HG03175 (cell line): ENCODE measurements around the gene KRT4.

ENCODE experiments used
- ATAC-seq: cut with Tn5 transposase; IDR thresholded peaks from one replicate; pipeline ENCODE4 v1.9.1; 2021; ENCODE audit warnings: mild to moderate bottlenecking, moderate library complexity; ENCODE audit not compliant: unreplicated experiment

KRT4 gene

GRCh38 chr12:52794479-52795331 is 19.2 kb downstream of the KRT4 start:
- no peak for ATAC-seq

DNA sequence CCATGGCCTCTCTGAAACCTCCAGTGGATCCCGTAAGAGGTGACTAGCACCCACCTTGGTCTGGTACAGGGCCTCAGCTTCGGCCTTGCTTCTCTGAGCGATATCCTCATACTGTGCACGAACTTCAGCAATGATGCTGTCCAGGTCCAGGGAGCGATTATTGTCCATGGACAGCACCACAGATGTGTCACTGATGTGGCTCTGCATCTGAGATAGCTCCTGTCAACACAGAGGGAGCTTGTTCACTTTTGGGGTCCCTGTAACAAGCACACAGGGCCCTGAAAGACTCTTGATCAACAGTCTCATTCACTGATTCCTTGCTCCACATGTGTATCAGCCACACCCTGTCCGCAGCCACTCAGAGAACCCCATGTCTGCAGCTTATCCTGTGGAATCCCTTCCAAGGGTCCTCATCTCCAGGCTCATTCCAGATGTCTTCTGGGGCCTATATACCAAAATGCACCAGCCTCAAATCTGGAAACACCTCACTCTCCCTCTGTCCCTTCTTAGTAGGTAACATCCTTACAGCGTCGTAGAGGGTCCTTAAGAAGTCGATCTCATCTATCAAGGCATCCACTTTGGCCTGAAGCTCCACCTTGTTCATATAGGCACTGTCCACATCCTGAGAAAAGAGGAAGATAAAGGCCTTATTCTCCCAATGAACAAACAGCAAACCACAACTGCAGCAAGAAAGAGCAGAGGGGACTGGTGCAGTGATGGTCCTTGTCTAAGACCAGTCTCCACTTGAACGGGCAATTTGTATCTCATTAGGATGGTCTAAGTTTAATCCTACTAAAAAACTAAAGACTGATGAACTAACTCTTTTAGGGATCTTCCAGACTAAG is 21.5 kb downstream of the KRT4 start:
- ATAC-seq = no peak

DNA sequence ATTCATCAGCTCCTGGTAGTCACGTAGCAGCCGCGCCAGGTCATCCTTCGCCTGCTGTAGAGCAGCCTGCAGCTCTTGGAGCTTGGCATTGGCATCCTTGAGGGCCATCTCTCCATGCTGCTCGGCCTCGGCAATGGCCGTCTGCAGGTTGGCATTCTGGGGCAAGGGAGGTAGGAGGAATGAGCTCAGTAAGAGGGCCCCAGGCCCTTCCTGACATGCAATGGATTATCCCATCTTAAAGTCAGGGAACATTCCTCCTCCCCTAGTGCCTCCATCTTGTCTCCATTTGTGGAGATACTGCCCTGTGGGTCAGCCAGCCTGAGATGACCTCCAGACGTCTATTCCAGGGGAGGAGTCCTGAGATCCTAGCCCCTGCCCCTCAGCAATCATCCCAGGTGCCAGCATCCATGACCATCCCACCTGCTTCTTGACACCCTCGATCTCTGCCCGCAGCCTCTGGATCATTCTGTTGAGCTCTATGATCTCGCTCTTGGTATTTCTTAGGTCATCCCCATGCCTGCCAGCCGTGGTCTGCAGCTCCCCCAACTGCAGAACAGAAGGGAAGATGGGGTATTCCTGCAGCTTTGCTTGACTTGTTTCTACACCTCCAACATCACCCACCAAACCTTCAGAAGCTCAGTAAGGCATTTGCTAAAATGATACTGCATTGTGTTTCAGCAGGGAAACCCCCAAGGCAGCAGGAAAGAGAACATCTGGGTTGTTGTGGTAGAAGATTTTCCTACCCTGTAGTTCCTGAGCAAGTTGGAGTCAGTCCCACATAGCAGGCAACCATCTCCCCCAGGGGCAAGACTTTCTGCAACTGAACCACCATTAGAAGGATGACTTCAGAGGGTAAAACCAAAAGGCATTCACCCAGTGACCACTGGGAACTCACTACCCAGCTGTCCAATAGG is 22.4 kb downstream of the KRT4 start:
- ATAC-seq = no peak

- ATAC-seq = no peak
Observed at GRCh38 chr12:52790427-52791270, 23.3 kb downstream of the KRT4 start.

DNA sequence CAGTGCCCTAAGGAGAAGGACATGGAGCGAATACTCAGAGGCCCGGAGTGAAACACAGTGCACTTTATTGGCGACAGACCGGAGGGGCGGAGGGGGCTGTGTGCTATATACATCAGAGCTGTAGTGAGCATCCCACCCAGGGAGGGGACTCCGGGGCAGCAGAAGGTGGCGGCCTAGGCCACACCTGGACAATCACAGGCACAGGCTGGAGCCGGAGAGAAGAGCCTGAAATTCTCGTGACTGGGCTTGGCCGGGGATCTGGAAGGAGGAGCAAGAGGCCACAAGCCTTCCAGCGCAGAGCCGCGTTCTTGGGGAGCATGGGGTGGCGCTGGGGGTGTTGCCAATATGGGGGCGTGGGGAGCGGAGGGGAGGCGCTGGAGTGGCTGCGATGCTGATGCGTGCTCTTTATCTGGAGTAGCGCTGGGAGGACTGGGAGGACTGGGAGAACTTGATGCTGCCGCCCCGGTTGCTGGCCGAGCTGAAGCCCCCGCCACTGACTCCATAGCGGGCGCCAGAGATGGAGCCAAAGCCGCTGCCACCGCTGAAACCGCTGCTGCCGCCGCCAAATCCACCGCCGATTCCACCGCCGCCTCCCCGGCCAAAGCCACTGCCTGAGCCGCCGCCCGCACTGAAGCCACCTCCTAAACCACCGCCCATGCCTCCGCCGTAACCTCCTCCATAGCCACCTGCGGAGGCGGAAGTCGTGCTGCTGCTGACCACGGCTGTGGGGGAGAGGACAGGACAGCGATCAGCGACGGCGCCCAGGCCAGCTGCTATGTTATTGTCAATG is 24.1 kb downstream of the KRT4 start:
- no peak for ATAC-seq

DNA sequence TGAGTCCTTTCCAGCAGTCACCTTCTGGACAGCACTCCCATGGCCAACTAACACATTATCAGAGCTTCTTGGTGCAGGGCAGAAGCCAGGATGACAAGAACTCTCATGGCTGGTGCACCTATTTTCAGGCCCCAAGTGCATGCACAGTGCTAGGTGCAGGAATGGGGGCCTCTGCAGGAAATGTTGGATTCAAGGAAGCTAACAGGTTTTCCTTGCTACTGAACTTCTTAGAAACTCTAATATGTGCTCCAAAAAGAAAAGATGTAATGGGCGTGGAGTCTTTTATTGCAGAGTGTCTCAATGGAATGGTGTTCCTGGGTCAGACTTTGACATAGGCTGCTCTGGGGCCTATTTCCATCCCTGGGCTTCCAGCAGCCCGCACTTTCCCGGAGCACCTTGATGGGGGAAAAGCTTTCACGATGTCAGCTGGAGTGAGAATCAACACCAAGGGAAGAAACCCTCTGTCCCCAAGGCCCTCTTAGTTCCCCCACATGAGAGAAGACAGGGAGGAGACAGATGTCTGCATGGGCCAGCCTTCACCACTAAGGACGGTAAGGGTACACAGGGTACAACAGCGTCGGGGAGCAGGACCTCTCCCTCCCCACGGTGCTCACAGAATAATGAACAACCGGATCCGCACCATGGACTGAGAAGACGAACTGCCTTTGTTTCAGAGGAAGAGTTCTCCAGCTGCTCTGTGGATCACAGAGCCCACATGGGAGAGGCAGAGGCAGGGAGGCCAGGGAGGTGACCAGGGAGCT is 24.9 kb downstream of the KRT4 start:
- no peak for ATAC-seq

GRCh38 chr12:52788192-52788875 is 25.6 kb downstream of the KRT4 start:
- no peak for ATAC-seq

- no peak for ATAC-seq
Observed at GRCh38 chr12:52787324-52788191, 26.4 kb downstream of the KRT4 start.

- ATAC-seq = no peak
Observed at GRCh38 chr12:52784909-52785308, 29.0 kb downstream of the KRT4 start.

GRCh38 chr12:52783563-52784316 is 30.2 kb downstream of the KRT4 start:
- no peak for ATAC-seq

DNA sequence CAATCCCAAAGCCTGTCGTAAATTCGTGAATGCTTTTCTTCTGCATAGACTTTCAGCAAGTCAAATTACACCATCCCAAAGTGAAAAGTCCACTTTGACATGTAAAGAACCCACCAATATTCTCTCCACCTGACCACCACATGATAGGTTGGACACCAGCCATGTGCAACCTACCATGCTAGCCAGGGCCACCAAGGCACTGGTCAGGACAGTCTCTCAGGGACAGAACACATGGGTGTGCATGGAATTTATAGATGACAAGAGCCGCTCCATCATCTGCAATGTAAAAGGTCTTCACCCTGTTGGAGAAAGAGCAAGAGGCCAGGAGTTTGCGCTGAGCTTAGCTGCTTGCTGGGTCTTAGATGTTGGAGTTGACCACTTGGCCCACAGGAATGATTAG is 31.4 kb downstream of the KRT4 start:
- ATAC-seq = no peak

GRCh38 chr12:52781399-52782082 is 32.4 kb downstream of the KRT4 start:
- ATAC-seq = no peak

- ATAC-seq = no peak
Observed at GRCh38 chr12:52779914-52780313, 34.0 kb downstream of the KRT4 start.

GRCh38 chr12:52778833-52779232 is 35.1 kb downstream of the KRT4 start:
- ATAC-seq = no peak

DNA sequence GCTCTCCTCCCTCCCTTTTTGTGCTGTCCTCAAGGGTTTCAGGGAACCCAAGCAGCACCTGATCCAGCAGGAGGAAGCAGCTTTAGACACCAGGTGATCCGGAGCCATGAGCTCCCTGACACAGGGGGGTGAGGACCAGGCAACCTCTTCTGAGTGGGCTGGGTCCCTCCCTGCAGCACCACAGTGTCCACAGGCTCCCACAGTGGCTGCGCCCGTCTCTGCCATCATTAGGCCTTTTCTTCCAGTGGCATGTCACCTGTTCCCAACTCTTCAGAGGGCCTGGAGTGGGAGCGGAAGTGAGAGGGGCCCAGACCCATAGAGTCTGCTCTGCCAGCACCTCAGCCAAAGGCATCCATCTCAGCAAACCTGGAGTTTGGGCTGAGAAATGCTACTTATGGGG is 36.4 kb downstream of the KRT4 start:
- no peak for ATAC-seq

DNA sequence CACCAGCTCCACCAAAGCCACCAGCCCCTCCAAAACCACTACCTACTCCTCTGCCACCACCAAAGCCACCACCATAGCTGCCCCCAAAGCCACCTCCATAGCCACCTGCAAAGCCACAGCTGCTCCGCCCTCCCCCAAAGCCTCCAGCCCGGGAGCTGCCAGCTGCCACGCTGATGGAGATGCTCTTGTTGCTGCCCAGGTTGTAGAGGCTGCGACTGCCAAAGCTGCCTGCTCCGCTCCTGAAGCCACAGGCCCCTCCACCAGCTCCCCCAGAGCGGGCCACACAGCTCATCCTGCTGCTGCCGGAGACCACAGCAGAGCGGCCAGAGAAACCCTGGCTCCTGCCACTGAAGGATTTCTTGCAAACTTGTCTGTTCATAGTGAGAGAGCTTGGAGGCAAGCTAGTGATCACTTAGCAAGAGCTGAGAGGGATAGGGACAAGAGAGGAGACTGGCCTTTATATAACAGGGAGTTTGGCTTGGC is 37.0 kb downstream of the KRT4 start, which contains the start of gene KRT76:
Gene KRT76, minus strand, starts transcription at position 433 of the 483 bp plus-strand sequence. Its CDS starts 54 bp downstream, at position 379.
- no peak for ATAC-seq
